Right forelimb (tissue), 1 donor: ENCODE measurements around the gene SEMA7A.

Experiments
- DNase-seq: peaks from one replicate; pipeline ENCODE4 v3.0.0-alpha.2; 2018

Gene SEMA7A

DNA sequence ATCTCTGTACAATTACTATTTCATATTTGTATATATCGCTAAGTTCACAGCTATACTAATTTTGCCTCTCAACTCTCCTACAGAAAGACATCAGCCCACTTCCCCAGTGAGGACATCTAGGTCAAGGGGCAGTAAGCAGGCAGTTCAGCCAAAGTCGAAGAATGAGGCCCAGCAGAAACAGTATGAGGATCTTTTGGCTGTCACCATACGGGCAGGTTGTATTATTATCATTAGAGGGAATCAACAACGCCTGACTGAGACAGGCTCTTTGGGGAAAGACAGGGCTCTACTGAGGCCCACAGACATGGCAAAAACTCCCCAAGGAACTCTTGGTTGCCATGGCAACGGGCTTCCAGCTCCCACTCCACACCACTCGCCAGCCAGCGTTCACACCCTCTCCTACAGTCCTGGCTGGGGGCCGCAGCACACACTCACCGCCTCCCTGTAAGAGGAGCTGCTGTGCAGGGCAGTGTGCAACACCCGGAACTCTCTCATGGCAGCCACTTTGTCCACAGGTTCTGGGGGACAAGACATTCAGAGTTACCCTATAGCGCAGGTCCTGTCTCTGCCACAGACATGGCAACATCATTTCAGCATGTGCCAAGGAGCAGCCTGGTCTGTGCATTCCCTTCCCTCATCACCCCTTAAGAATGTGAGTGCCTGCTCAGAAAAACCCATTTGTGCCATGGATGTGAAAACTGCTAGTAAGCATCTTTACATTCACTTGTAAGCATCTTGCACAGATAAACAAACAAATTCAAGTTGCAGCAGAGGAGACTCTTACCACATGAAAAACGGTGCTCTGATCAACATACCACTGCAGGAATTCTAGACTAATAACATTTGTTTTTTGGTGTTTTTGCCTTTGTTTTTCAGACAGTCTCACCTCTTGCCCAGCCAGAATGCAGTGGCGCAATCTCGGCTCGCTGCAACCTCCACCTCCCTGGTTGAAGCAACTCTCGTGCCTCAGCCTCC, 18.4 kb upstream of the SEMA7A start:
- no peak for DNase-seq

- DNase-seq: no peak
These were observed 17.6 kb upstream of the SEMA7A start for GRCh38 chr15:74451322-74451721.

DNA sequence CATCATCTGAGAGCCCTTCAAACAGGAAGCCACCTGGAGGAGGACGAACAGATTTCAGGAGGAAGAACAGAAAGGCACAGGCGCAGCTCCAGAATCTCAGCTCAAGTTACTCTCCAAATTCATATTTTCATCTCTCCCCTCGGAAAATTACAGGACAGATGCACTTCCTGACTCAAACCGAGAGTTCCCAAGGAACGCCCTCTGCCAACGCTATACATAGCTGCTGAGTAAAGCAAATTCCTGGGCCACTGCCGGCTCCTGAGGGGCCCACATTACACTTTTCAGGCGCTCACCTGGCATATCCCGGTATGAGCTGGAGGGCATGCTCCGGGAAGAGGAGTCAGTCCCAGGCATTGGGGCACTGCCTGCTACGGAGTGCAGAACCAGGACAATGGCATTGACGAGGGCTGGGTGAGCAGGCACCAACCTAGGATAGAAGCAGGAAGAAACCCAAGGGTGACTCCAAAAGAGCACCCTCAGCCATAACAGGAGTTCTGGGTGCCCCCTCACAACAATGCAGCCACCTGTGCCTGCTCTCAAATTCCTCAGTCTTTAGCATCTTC, 16.0 kb upstream of the SEMA7A start:
- no peak for DNase-seq

DNA sequence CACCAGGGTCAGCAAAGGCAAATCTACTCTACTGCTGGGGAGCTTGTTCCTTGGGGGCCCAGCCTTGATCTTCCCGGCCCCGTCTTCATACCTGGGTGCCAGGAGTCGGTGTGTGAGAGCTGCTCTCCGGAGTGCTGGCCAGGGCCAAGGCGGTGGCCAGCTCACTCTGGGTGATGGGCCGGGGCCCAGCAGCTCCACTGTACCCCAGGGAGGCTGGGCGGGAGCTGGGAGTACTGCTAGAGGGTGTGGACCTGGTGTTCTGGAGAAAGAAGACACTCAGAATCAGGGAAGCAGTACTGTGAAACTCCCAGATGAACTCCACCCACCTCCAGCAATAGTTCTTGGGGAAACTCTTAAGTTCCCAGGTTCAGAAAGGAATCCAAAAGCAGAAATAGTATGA, 15.3 kb upstream of the SEMA7A start:
- peak; percentile 13 for DNase-seq

DNA sequence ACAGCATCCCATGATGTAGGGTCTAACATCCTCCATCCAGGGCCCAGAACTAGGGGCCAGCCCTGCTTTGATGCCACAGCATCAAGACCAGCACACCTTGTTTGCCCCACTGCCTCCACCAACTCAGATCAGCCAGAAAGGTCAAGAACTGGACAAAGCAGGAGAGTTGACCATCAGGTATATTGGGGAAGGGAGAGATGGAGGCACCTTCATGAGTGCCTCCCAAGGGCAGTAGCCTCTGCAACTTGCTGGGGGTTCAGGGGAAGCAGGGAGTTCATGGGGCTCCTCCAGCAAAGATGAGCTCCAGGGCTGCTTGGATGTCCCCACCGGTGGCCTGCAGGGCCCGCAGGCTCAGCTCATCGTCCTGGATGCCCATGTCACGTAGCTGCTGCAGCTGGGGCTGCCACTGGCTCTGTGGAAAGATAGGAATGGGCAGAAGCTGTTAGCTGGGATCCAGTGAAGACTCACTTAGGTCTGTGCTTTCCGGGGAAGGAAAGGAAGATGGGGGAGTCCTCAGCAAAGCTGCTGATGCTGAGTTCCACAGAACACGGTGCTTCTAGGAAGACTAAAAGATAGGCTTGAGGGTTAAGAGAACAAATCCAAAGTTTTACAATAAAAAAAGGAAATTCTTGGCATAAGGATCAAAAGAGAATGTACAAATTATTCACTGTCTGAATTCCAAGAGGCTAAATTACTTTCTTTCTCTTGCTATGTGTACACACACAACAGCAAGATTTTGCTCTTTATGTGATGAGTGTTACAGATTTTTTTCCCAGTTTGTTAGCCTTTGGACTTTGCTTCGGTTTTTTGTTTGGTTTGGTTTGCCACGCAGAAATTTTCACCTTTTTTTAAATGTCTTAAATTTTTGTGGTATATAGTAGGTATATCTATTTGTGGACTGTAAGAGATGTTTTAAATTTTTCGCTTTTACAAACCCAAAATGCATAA, 12.3 kb upstream of the SEMA7A start:
- peak; percentile 13 for DNase-seq

- peak; percentile 17 for DNase-seq
These were observed 10.6 kb upstream of the SEMA7A start for GRCh38 chr15:74444106-74445062.

DNA sequence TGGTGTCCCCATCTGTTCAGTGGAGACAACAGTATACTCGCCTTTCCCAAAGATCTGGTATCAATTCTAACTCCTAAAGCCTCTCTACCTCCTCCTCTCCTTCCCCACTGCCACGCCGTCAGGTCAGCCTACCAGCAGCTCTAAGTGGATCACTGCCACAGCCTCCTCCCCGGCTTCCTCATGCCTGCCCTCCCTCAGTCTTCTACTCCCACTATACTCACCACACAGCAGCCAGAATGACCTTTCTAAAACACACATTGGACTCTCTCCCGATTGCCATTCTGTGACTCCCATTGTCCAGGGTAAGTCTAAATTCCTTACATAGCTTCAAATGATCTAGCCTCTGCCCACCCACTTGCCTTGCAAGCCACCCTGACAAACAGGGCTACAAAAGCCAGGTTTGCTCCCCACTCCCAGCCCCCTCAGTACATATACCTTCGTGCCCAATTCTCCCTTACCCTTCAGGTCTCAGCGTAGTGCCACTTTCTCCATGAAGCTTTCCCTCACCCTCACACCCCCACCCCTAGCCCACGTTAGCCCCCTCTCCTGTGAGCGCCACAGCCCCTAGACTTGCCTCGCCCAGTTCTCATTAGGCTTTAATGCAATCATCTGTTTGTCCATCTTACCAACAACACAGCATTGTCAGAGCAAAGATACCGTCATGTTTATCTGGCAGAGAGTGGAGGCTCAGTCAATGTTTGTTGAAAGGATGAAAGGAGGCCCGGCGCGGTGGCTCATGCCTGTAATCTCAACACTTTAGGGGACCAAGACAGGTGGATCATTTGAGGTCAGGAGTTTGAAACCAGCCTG, 9.5 kb upstream of the SEMA7A start:
- DNase-seq: peak; percentile 38

GRCh38 chr15:74442604-74443003, 8.8 kb upstream of the SEMA7A start:
- peak; percentile 24 for DNase-seq

GRCh38 chr15:74442063-74442462, 8.3 kb upstream of the SEMA7A start:
- no peak for DNase-seq

DNA sequence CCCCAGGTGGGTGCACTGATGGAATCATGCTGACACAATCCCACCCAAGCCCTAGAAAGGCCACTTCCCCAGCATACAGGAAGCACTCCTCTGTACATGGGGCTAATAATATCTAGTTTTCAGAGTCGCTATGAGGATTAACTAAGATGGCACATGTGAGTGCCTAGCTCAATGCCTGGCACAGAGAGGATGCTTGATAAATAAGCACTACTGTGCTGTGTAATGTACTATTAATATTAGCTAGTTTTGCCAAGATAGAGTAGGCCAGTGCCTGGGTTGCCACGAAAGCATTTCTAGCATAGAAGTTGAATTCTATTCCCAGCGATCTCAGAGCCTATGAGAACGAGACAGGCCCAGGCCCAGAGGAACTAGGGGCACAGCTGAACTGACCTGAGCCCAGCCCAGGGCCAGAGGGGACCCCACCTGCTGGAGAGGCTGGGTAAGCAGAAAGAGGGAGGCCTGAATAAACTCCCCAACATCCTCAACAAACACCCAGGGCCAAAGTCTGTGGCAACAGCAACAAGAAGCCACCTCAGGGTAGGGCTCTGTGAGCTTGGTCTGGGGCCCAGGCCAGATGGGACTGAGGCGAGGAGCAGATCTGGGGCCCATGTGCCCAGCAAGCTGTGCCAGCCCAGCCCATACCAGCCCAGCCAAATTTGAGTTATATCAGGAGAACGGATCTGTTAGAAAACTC, 7.6 kb upstream of the SEMA7A start:
- no peak for DNase-seq

DNA sequence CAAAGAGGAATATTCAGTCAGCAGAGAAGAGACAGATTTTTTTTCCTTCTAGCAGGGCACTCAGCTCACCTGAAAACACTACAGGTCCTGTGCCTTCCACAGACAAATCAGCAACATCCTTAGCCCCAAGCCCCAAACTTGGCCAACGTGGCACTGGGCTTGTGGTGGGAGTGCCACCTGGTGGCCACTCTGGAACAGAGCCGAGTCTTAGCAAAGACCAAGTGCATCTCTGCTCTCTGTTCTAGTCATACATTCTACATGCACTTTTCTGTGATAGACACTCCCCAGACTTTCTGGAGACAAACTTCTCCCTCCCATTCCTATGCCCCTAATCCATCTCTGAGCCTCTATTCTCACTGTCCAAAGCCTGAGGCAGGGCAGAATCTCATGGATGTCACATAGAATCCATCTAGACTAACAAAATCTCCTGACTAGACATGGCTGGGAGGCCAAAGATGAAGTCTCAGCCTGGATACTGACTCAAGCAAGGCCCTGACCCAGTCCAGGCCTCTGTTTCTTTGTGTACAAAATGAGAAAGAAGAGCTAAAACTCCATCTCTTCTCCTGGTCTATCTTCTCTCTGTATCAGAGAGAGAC, 5.1 kb upstream of the SEMA7A start:
- DNase-seq: peak; percentile 86

DNA sequence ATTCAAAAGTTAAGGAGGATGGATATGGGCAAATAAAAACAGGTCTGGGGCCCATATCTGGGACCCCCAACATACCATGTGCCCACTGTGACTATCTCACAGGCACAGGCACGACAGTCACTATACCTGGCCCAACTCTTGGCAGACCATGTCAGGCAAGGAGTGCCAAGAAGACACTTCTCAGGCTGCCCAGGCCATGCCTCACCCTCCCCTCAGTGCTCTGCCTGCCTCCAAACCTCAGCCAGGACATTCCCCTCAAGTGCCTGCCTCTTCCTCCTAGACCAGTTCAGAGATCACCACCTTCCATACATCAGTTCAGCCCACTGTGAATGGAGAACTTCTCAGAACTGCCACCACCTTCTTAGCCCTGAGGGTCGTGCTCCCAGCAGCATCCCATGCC, 4.4 kb upstream of the SEMA7A start:
- no peak for DNase-seq

GRCh38 chr15:74434263-74435136, 742 bp upstream of the SEMA7A start:
- no peak for DNase-seq

DNA sequence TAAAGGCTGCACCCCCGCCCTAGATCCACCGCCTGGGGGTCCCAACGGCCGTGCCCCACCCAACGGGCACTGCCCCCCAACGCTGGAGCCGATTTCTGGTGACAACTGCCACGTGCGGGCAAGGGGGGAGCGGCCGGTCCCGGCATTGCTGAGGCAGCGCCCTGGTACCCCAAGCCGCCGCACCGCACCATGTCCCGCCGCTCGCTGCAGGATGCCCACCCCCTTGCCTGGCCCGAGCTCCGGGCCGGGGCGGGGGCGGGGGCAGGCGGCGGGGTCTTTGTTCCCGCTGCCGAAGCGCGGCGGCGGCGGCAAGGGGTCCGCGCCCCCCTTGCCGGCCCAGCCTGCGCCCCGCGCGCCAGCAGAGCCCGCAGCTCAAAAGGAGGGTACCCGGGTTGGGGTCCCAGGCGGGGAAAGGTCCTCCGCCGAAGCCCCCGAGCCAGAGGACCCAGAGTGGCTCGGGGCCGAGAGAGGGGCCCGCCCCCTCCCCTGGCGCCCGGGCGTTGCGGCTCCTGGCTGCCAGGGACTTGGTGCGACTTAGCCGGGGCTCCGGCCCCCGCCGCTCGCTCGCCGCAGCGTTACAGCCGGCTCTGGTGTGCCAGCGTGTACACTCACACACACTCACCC, 678 bp downstream of the SEMA7A start:
- DNase-seq: no peak

- DNase-seq: no peak
These were observed 1.3 kb downstream of the SEMA7A start for GRCh38 chr15:74432271-74432967.

DNA sequence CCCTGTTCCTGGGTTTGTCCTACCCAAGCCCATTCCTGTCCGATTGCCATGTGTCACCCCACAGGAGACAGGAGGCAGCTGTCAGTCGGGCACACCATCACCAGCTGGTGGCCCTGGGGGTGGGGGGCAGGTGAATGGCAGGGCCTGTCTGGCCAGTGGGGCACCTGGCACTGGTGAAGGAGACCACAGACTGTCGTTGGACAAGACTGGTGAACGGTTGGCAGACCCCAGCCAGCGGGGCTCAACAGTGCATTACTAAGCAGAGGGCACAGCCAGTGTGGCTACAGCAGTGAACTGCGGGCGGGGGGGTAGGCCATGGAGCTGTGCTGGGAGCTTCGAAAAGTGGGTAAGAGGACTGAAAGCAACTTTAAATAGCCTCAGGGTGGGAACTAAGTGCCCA, 2.1 kb downstream of the SEMA7A start:
- DNase-seq: no peak

GRCh38 chr15:74431116-74431515, 2.6 kb downstream of the SEMA7A start:
- no peak for DNase-seq

- DNase-seq: no peak
These were observed 3.2 kb downstream of the SEMA7A start for GRCh38 chr15:74430510-74430951.
